Sigmoid colon (tissue), 7 donors: ENCODE measurements around the gene WNT5B. TPM values are rescaled to one million over a fixed set of nuclear protein-coding genes. Genes with fewer than 3 reads are reported as not detected.
"Not testable (repeated sequence)": the region's sequence is repeated elsewhere in the genome, so short reads cannot be mapped to it uniquely, and the experiment has no call there.

Experiments
- DNase-seq: peaks from one replicate; pipeline ENCODE4 v3.0.0-alpha.2; 2019
- H3K27ac ChIP-seq, 4 donors: fragments of 200-600 bp; sonication (generic); one replicate each; pipeline ENCODE4 v1.5.1; 2016 to 2019; ENCODE audit warnings: mild to moderate bottlenecking in 1 of 4
- H3K27me3 ChIP-seq, 3 donors: fragments of 200-600 bp; sonication (generic); one replicate each; pipeline ENCODE4 v1.5.1; 2019; ENCODE audit warnings: mild to moderate bottlenecking in 1 of 3
- H3K36me3 ChIP-seq, 4 donors: fragments of 200-600 bp; sonication (generic); one replicate each; pipeline ENCODE4 v1.5.1; 2016 to 2019
- H3K4me1 ChIP-seq, 4 donors: fragments of 200-600 bp; sonication (generic); one replicate each; pipeline ENCODE4 v1.5.1; 2017 to 2019
- H3K4me3 ChIP-seq, 4 donors: fragments of 200-600 bp; sonication (generic); one replicate each; pipeline ENCODE4 v1.5.1; 2017 to 2019; ENCODE audit warnings: mild to moderate bottlenecking in 2 of 4, moderate library complexity in 1 of 4
- H3K9me3 ChIP-seq, 4 donors: fragments of 200-600 bp in 3 of 4; sonication (generic) in 3 of 4; one replicate each; pipeline versions ENCODE4 v1.5.1 to v1.6.1; 2013 to 2019
- EP300 ChIP-seq, 4 donors: sonication (generic); formaldehyde crosslinking; IDR thresholded peaks; one replicate each; pipeline ENCODE4 v1.6.1; 2017; ENCODE audit warnings: antibody characterized with exemption in 4 of 4
- POLR2A ChIP-seq, 2 donors: fragments of 450-650 bp; IDR thresholded peaks; one replicate each; pipeline ENCODE4 v1.6.1; 2016; ENCODE audit warnings: antibody characterized with exemption in 2 of 2, mild to moderate bottlenecking in 2 of 2, moderate library complexity in 2 of 2
- POLR2AphosphoS5 ChIP-seq, 4 donors: sonication (generic); formaldehyde crosslinking; IDR thresholded peaks; one replicate each; pipeline ENCODE4 v1.6.1; 2017; ENCODE audit warnings: antibody characterized with exemption in 4 of 4
- WGBS, 2 donors: extraction: QIAGEN DNeasy Blood & Tissue Kit; methylation state at CpG; one replicate each; pipeline ENCODE4 v1.1.7; 2013; 5-methylcytosine and 5-hydroxymethylcytosine counted together
- intact Hi-C: fragments of 100-400 bp; cut with DNase I; formaldehyde crosslinking; loops from one replicate; pipeline ENCODE4 v1.15.1; 2023
- polyA plus RNA-seq, 3 donors: library from polyadenylated mRNA; stranded (reverse); fragments of 200-250 nt; gene quantifications; one replicate each; pipeline ENCODE4 v1.2.3, GENCODE V29; 2013
- total RNA-seq, 4 donors: library from RNA; depleted of rRNA; stranded (reverse); fragments of >200 nt; gene quantifications; one replicate each; pipeline ENCODE4 v1.1.0, GENCODE V29; 2016
- TF ChIP-seq, protein P1 (sequence below), 4 experiments: fragments of 450-650 bp in 3 of 4; fragments of 200-600 bp in 1 of 4; IDR thresholded peaks; one replicate each; pipeline ENCODE4 v1.5.1; 2016 to 2019; ENCODE audit warnings: antibody characterized with exemption in 4 of 4, mild to moderate bottlenecking in 3 of 4, moderate library complexity in 2 of 4
- donor health status: healthy with polysubstance abuse.
- donor health status: Bipolar disorder and iron deficiency.
- donor health status: healthy.

The WNT5B gene
- total and polyA plus RNA-seq, 7 donors = 0.69 to 72.3 (median 8.4) TPM

DNA sequence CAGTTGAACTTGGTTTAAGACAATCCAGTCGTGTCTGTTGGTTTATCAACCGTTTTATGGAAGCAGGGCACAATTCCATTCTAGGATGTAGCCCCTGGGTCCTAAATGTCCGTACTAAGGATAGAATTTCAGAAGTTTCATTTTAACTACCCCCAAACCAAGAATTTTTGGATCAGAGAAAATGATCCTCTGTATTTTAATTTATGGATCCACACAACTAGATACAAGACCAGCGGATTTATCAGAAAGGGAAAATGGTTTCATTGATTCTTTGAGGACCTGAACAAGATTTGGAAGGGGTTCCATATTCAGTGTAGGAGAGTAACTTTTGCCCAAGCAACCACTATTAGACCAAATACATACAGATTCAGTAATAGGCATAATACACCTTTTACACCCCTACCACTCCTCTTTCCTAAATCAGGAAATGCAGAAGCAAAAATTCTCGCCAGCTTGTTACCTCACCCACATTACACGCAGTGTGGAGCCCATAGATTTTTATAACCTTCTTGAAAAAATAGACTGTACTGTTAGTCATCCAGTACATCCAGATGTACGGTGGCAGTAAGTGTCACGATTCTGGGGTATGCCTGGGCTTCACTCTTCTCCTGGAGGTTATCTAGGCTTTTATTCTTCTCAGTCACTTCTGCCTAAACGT lies 33.2 kb upstream of the WNT5B start:
- Histone ChIP-seq H3K4me1 (peaks cover 0 to 45% (median 34%) of the 10 kb centered on the region in 4 donors), H3K27ac (peak overlapping the region; percentile 93 to 100 (median 96)), H3K27me3 (no peaks in the 10 kb centered on the region), H3K4me3 (peak overlapping the region in 3 of 4 donors; percentile 71 to 93 (median 86)), H3K36me3 (no peaks in the 10 kb centered on the region), H3K9me3 (no peaks in the 10 kb centered on the region)
- 24 to 64% methylated on average over 9 of the region's 9 CpGs for WGBS, 2 donors
- TF ChIP-seq POLR2AphosphoS5 (IDR thresholded peaks at IDR 0.05) (no peak), EP300 (IDR thresholded peaks at IDR 0.05) (no peak), POLR2A (IDR thresholded peaks at IDR 0.05) (no peak)
- TF ChIP-seq, protein P1, sequence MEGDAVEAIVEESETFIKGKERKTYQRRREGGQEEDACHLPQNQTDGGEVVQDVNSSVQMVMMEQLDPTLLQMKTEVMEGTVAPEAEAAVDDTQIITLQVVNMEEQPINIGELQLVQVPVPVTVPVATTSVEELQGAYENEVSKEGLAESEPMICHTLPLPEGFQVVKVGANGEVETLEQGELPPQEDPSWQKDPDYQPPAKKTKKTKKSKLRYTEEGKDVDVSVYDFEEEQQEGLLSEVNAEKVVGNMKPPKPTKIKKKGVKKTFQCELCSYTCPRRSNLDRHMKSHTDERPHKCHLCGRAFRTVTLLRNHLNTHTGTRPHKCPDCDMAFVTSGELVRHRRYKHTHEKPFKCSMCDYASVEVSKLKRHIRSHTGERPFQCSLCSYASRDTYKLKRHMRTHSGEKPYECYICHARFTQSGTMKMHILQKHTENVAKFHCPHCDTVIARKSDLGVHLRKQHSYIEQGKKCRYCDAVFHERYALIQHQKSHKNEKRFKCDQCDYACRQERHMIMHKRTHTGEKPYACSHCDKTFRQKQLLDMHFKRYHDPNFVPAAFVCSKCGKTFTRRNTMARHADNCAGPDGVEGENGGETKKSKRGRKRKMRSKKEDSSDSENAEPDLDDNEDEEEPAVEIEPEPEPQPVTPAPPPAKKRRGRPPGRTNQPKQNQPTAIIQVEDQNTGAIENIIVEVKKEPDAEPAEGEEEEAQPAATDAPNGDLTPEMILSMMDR (IDR thresholded peaks at IDR 0.05) = no peak
- no peak for DNase-seq
- intact Hi-C loops = loop anchor here (10.0 kb wide), 1 partner anchor 1021 kb away; no protein-coding TSS in a partner anchor

DNA sequence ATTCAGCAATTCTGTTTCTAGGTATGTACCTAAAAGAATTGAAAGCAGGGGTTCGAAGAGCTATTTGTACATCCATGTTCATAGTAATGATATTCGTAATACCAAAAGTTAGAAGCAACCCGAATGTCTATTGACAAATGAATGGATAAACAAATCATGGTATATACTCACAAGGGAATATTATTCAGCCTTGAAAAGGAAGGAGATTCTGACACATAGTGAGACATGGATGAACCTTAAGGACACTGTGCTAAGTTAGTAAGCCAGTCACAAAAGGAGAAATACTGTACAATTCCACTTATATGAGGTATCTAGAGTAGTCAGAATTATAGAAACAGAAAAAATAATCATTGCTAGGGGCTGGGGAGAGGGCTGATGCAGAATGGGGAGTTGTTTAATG lies 30.3 kb upstream of the WNT5B start:
- H3K27ac ChIP-seq = no peak overlapping the region
- TF ChIP-seq POLR2AphosphoS5 (IDR thresholded peaks at IDR 0.05) (no peak), EP300 (IDR thresholded peaks at IDR 0.05) (no peak), POLR2A (IDR thresholded peaks at IDR 0.05) (no peak)
- TF ChIP-seq, protein P1 (IDR thresholded peaks at IDR 0.05) = no peak
- no peak for DNase-seq
- 96 to 97% methylated on average over 3 of the region's 3 CpGs for WGBS, 2 donors
- H3K9me3 ChIP-seq = no peaks in the 10 kb centered on the region
- intact Hi-C loops = loop anchor here (10.0 kb wide), 1 partner anchor 1024 kb away; no protein-coding TSS in a partner anchor
- H3K4me3 ChIP-seq = no peak overlapping the region
- H3K36me3 ChIP-seq = no peaks in the 10 kb centered on the region
- no peaks in the 10 kb centered on the region for H3K27me3 ChIP-seq
- H3K4me1 ChIP-seq = peaks cover 0 to 15% (median 9%) of the 10 kb centered on the region in 4 donors

DNA sequence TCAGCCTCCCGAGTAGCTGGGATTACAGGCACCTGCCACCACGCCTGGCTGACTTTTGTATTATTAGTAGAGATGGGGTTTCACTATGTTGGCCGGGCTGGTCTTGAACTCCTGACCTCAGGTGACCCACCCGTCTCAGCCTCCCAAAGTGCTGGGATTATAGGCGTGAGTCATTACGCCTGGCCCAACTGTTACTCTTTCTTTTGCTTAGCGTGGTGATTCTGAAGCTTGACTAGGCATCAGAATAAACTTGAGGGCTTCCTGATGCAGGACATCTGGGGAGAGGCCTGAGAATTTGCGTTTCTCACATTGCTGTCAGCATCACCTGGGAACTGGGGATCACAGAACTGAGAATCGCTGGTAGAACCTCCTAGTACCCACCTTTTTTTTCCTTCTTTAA lies 26.3 kb upstream of the WNT5B start:
- DNase-seq, H3K27ac ChIP-seq, H3K36me3 ChIP-seq, H3K4me3 ChIP-seq, H3K27me3 ChIP-seq, H3K9me3 ChIP-seq: not testable (repeated sequence)
- WGBS, 2 donors = 74 to 87% methylated on average over 9 of the region's 9 CpGs
- intact Hi-C loops = loop anchor here (5.0 kb wide), 1 partner anchor 610 kb away; the partner anchor contains the start of gene ERC1
- H3K4me1 ChIP-seq = peaks cover 0 to 26% (median 20%) of the 10 kb centered on the region in 4 donors

DNA sequence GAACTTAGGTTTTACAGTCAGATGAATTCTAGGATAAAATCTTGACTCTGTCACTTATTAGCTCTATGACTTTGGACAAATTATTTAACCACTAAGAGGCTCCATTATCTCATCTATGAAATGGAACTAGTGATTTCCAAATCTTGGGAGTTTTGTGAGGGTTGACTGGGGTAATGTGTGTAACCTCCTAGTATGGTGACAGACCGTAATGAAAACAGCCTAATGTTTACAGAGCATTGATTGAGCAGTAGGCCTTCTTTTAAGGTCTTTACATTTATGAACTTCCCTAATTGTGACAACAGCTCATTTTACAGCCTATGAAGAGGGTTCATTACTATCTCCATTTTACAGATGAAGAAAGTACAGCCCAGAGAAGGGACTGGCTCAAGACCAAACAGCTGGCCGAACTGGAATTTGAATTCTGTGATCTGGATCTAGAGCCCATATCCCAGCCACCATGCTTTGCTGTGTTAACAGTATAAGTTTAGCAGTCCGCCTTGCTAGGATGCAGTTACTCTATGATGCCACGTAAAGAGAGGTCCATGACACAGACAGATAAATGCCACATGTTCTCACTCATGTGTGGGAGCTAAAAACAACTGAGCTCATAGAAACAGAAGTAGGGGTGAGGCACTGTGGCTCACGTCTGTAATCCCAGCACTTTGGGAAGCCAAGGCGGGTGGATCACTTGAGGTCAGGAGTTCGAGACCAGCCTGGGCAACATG lies 25.6 kb upstream of the WNT5B start:
- TF ChIP-seq POLR2A (IDR thresholded peaks at IDR 0.05) = no peak
- TF ChIP-seq POLR2AphosphoS5 (IDR thresholded peaks at IDR 0.05) = no peak
- TF ChIP-seq, protein P1 (IDR thresholded peaks at IDR 0.05) = no peak
- TF ChIP-seq EP300 (IDR thresholded peaks at IDR 0.05) = no peak
- intact Hi-C loops = loop anchor here (5.0 kb wide), 1 partner anchor 611 kb away; the partner anchor contains the start of gene ERC1
- H3K27ac ChIP-seq = peak overlapping the region in 2 of 4 donors; percentile 31 to 88
- H3K27me3 ChIP-seq = no peaks in the 10 kb centered on the region
- WGBS, 2 donors = 79 to 84% methylated on average over 7 of the region's 7 CpGs
- no peaks in the 10 kb centered on the region for H3K9me3 ChIP-seq
- no peaks in the 10 kb centered on the region for H3K36me3 ChIP-seq
- no peak overlapping the region for H3K4me3 ChIP-seq
- peaks cover 0 to 32% (median 22%) of the 10 kb centered on the region in 4 donors for H3K4me1 ChIP-seq
- DNase-seq = no peak

DNA sequence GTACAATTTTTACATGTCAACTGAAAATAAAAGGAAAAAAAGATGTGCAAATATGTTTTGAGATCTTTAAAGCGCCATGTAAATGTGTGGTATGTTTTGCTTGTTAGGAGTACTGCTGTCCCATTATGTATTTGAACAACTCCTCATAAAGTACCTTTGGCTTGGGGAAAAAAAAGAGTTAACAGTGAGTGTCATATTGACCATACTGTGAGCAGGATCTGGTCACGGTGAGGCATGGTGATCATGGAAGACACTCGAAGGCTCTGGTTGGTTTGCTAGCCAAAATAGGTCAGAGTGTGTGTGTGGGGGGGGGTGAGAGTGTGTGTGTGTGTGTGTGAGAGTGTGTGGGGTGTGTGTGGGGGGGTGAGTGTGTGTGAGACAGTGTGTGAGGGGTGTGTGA lies 24.6 kb upstream of the WNT5B start:
- DNase-seq = no peak
- peaks cover 0 to 39% (median 23%) of the 10 kb centered on the region in 4 donors for H3K4me1 ChIP-seq
- no peaks in the 10 kb centered on the region for H3K36me3 ChIP-seq
- 64 to 74% methylated on average over 3 of the region's 3 CpGs for WGBS, 2 donors
- TF ChIP-seq, protein P1 (IDR thresholded peaks at IDR 0.05) = no peak
- TF ChIP-seq POLR2AphosphoS5 (IDR thresholded peaks at IDR 0.05) (no peak), POLR2A (IDR thresholded peaks at IDR 0.05) (no peak), EP300 (IDR thresholded peaks at IDR 0.05) (no peak)
- no peaks in the 10 kb centered on the region for H3K27me3 ChIP-seq
- intact Hi-C loops = loop anchor here (5.0 kb wide), 1 partner anchor 612 kb away; the partner anchor contains the start of gene ERC1
- no peak overlapping the region for H3K4me3 ChIP-seq
- H3K27ac ChIP-seq = peak overlapping the region; percentile 2 to 88 (median 56)
- H3K9me3 ChIP-seq = no peaks in the 10 kb centered on the region
